HG03103 (cell line): ENCODE measurements around the gene UHRF1.
A peak's percentile ranks its signal among the peaks of the same experiment; 100 is the strongest.
"Not testable (repeated sequence)": the region's sequence is repeated elsewhere in the genome, so short reads cannot be mapped to it uniquely, and the experiment has no call there.

Experiments used
- ATAC-seq: cut with Tn5 transposase; IDR thresholded peaks from one replicate; pipeline ENCODE4 v1.9.1; 2021; ENCODE audit warnings: low read depth; ENCODE audit not compliant: unreplicated experiment

The UHRF1 gene

GRCh38 chr19:4932711-4933110, 23.4 kb downstream of the UHRF1 start:
- no peak for ATAC-seq

DNA sequence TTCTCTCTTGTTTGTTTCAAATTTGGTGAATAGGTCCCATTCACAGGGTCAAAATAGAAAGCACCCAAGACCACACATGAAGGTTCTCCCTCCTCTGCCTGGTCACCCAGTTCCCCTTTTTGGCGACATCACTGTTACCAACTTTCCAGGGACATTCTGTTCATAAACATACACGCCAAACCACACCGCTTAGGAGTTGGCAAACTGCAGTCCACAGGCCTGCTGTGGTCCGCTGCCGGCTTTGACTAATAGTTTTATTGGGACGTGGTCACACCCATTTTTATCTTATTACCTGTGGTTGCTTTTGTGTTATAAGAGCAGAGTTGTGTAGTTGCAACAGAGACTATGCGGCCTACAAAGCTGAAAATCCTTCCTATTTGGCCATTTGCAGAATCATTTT, 24.2 kb downstream of the UHRF1 start:
- ATAC-seq, result no peak

DNA sequence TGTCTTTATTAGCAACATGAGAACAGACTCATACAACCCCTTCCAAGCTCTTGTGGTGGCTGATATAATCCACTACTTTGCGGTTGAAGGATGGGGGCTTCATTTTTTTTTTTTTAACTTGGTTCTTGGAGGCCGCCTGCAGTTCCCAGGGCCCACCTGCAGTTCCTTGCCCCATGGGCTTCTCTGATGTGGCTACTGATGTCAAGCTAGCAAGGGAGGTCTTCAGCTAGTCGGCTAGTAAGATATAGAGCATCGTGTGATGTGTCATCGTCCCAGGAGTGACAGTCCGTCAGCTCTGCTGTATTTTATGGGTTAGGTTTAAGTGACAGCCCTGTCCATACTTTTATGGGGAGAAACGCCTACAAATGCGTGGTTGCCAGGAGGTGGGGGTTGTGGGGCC, 26.1 kb downstream of the UHRF1 start:
- no peak for ATAC-seq

DNA sequence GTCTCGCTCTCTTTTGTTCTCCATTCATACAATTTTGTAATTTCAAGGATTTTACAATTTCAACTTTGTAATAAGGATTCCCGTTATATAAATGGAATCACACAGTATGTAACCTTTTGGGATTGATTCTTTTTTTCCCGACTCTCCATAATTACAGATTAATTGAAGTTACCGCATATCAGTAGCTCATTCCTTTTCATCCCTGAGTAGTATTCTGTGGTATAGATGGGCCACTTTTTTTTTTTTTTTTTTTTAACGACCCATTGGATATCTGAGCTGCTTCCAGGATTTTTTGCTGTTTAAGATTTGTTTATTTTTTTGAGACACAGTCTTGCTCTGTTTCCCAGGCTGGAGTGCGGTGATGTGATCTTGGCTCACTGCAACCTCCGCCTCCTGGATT, 27.8 kb downstream of the UHRF1 start:
- ATAC-seq, result no peak

GRCh38 chr19:4938461-4938860, 29.2 kb downstream of the UHRF1 start:
- not testable (repeated sequence) for ATAC-seq

DNA sequence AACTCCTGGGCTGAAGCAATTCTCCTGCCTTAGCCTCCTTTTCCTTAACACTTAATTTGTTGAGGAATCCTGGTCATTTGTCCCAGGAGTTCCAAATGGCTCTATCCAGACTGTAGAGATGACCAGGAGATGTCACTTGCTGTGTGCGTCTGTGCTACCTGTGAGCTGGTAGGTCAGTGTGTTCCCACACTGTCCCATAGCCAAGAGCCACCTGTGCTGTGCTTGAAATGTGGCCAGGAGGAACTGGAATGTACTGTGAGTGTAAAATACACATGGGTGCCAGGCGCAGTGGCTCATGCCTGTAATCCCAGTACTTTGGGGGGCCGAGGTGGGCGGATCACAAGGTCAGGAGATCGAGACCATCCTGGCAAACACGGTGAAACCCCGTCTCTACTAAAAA, 30.2 kb downstream of the UHRF1 start:
- ATAC-seq, result no peak

GRCh38 chr19:4941638-4942169, 32.4 kb downstream of the UHRF1 start:
- not testable (repeated sequence) for ATAC-seq

DNA sequence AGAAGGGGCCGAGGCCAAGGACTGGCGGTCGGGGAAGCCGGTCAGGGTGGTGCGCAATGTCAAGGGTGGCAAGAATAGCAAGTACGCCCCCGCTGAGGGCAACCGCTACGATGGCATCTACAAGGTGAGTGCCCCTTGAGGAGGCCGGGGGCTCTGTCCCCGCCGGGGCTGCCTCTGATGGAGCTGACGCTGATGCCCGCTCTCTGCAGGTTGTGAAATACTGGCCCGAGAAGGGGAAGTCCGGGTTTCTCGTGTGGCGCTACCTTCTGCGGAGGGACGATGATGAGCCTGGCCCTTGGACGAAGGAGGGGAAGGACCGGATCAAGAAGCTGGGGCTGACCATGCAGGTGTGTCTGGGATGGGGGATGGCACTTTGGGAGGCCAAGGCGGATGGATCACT, 41.3 kb downstream of the UHRF1 start:
- ATAC-seq, result not testable (repeated sequence)

DNA sequence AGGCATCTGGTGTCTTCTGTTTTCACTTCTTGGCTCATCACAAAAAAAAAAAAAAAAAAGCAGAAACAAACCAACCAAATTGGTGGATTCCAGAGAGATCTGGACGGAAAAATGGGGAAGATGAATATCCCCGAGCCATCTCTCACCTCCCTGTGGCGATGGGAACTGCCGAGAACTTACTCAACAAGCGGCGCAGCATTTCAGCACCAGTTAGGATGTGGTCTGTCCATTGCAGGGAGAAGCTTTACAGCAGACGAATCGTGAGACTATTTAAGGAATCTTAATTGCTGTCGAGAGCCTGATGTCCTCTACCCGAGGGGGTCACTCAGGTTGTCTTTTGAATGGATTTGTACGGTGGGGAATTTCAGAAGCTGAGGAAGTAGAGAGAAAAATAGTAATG, 42.4 kb downstream of the UHRF1 start:
- ATAC-seq, result no peak

GRCh38 chr19:4952945-4953344, 43.6 kb downstream of the UHRF1 start:
- no peak for ATAC-seq

GRCh38 chr19:4954320-4955149, 45.2 kb downstream of the UHRF1 start:
- not testable (repeated sequence) for ATAC-seq

GRCh38 chr19:4955274-4955673, 46.0 kb downstream of the UHRF1 start:
- ATAC-seq, result no peak

DNA sequence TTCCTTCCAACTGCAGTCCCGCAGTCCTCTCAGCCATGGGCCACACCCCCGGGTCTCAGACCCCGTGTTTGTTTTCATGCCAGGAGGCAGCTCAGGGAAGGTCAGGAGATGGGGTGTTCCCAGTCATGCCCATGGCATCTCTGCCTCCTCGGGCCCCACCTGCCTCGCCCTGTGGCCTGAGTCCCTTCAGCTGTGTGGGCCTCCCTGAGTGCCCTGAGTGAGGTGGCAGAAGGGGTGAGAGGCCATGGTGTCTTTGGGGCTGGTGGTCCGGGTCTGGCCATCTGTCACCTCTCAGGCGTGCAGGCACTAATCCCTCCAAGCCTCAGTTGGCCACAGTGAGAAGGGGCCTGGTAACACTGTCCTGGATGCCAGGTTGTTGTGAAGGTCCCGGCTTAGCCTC, 48.7 kb downstream of the UHRF1 start:
- ATAC-seq, result no peak

DNA sequence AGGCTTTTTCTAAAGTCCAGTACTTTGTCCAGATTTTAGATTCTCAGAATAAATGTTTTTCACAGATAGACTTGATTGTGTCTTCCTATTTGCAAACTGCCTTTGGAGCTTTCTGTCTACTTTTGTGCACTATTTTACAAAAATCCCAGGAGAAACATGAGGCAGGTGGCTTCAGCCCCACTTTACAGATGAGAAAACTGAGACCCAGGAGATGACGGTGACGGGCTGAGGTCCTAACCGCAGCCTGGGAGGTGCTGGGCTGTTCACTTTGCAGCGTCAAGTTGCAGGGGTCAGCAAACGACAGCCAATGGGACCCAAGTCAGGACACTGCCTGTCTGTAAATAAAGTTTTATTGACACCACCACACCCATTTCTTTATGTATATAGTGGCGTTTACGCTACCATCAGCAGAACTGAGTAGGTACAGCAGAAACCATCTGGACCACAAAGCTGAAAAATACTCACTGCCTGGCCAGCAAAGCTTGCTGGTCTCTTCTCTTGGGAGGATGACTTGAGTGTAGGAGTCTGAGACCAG, 52.9 kb downstream of the UHRF1 start:
- no peak for ATAC-seq

GRCh38 chr19:4965061-4965460, 55.8 kb downstream of the UHRF1 start:
- ATAC-seq, result no peak

DNA sequence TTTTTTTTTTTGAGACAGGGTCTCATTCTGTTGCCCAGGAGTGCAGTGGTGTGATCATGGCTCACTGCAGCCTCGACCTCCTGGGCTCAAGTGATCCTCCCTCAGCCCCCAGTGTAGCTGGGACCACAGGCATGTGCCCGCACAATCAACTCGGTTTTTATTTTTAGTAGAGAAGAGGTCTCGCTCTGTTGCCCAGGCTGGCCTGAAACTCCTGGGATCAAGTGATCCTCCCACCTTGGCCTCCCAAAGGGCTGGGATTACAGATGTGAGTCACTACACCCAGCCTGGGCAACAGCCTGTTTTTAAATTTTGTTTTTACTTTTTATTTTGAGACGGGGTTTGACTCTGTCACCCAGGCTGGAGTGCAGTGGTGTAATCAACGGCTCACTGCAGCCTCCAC, 57.3 kb downstream of the UHRF1 start:
- ATAC-seq, result no peak

- no peak for ATAC-seq
Observed at GRCh38 chr19:4967738-4968461, 58.6 kb downstream of the UHRF1 start.

DNA sequence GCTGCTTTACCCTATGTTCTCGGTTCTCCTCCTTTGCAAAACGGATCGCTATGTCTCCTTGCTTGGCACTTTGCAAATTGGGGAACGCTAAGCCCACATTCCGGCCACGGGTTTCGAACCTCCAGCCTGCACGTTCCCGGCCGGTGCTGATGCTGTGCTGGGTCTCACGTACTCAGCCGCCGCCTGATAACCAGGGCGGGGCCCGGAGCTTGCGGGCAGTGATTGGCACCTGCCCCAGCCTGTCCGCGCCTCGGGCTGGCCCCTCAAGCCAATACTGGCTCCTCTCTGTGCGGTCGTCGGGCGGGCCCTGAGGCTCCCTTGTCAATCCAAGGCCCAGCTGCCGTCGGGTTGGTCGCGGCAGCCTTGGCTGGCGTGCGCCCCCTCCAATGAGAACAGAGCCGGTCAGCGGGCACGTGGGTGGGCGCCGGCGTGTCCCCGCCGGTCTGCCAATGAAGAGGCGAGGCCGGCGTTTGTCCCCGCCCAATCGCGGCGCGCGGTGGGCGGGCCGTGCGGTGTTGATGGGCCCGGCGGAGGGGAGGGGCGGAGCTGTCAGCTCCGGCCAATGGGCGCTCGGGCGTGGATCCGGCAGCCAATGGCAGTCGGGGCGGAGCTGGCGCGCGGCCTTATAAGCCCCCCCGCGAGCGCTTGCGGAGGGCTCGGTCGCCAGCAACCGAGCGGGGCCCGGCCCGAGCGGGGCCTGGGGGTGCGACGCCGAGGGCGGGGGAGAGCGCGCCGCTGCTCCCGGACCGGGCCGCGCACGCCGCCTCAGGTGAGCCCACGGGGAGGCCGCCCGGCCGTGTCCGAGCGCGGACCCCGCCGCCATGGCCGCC, 59.4 kb downstream of the UHRF1 start, which contains the start of gene KDM4B:
Gene KDM4B, plus strand, starts transcription at position 652 of the 830 bp plus-strand sequence. CDS start 63,778 bp downstream, outside the sequence.
- ATAC-seq, result peak; percentile 83

DNA sequence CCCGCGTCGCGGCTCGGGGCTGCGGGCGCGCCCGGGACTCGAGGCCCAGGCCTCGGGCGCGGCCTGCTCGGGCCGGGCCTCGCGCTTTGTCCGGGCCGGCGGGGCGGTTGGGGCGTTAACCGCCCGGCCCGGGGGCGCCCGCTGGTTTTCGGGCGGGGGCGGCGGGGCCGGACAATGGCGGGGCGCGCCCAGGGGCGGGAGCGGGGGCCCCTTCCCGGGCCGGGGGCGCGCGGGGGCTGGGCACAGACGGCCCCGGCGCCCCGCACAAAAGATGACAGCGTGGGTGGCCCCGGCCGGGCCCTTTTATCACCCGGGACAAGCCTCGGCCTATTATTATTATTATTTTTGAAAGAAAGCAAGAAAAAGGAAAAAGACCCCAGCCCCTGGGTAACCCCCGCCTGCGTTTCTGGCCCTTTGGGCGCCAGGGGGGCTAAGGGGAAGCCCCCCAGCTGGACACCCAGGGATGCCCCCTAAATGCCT, 60.0 kb downstream of the UHRF1 start:
- ATAC-seq, result no peak
